GM21717 (cell line): ENCODE data around the gene IDI2.
A peak's percentile ranks its signal among the peaks of the same experiment; 100 is the strongest.
"Not testable (repeated sequence)": the region's sequence is repeated elsewhere in the genome, so short reads cannot be mapped to it uniquely, and the experiment has no call there.

ENCODE experiments used
- ATAC-seq: cut with Tn5 transposase; IDR thresholded peaks from one replicate; pipeline ENCODE4 v1.9.1; 2021; ENCODE audit warnings: mild to moderate bottlenecking, moderate library complexity; ENCODE audit not compliant: unreplicated experiment

Gene IDI2

DNA sequence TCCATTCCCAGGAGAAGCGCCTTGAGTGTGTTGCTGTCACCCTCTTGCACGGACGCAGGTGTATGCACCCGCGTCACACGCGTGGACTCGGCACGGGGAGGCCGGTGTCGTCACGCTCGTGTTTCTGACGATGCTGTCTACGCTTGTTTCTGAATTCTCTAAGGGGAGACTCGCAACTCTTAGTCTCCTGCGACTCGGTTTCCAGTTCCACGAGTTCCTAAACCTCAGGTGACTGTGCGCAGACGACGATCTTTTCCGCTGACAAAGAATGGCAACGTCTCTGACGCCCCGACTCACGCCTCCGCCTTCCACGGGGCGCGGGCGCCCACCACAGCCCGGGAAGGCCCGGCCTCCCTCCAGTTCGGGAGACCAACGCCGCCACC is 22.7 kb upstream of the IDI2 start:
- peak; percentile 13 for ATAC-seq

DNA sequence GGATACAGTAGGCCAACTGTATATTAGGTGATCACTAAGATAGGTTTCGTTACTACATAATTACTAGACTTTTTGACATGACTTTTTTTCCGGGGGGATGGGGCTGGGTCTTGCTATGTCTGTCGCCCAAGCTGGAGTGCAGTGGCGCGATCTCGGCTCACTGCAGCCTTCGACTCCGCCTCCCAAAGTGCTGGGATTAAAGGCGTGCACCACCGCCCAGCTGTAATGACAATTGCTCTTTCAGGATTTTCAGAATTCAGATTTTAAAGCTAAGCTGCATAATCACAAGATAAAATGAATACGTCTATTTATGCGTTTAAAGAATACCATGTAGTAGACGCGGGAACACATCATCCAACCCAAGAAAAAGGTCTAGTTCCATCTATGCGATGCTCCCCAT is 22.3 kb upstream of the IDI2 start:
- ATAC-seq = no peak

DNA sequence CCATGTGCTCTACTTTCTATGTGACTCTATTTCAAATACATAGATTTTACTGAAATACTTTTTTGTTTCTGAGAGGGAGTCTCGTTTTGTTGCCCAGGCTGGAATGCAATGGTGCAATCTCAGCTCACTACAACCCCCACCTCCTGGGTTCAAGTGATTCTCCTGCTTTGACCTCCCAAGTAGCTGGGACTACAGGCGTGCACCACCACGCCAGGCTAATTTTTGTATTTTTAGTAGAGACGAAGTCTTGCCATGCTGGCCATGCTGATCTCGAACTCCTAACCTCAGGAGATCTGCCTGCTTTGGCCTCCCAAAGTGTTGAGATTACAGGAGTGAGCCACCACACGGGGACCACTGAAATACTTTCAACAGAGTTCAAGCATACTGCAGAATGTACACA is 19.8 kb upstream of the IDI2 start:
- ATAC-seq = no peak

GRCh38 chr10:1044964-1045363 is 19.3 kb upstream of the IDI2 start:
- no peak for ATAC-seq

DNA sequence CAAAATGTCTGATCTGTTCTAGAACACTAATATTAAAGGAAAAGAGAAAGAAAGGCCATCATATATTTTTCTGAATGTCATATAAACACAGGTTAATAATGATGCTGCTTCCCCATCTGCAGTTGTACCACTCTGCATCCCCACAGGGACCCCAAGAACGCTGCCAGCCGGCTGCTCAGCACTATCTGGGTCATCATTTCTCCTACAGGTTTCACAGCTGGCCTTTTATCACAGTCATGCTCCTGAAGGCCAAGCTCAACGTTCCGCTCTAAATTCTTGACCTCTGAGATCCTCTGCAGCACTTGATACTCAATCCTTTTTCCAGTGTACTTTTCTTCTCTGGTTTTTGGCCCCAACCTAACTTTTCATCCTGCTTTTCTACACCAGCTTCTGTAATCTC is 18.5 kb upstream of the IDI2 start:
- no peak for ATAC-seq

- ATAC-seq = peak; percentile 42
Observed at GRCh38 chr10:1043532-1043995, 17.9 kb upstream of the IDI2 start.

DNA sequence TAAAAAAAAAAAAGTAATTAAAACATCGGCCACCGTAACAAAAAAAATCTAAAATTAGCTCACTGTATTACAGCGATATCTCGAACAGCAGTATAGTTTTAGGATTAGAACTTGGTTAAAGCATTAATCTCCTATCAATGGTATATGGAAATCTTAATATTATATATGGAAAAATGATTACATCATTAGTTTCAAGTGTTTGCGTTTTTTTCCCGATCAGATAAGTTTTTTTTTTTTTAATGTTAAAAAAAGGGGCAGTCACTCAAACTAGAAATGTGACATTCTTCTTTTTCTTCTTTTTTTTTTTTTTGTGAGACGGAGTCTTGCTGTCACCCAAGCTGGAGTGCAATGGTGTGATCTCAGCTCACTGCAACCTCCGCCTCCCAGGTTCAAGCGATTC is 15.9 kb upstream of the IDI2 start:
- ATAC-seq = no peak

- ATAC-seq = no peak
Observed at GRCh38 chr10:1040133-1040532, 14.5 kb upstream of the IDI2 start.

GRCh38 chr10:1038769-1039168 is 13.1 kb upstream of the IDI2 start:
- ATAC-seq = not testable (repeated sequence)

GRCh38 chr10:1037098-1037497 is 11.4 kb upstream of the IDI2 start:
- ATAC-seq = no peak

- ATAC-seq = no peak
Observed at GRCh38 chr10:1036341-1036791, 10.7 kb upstream of the IDI2 start.

GRCh38 chr10:1035201-1035600 is 9.5 kb upstream of the IDI2 start:
- no peak for ATAC-seq

DNA sequence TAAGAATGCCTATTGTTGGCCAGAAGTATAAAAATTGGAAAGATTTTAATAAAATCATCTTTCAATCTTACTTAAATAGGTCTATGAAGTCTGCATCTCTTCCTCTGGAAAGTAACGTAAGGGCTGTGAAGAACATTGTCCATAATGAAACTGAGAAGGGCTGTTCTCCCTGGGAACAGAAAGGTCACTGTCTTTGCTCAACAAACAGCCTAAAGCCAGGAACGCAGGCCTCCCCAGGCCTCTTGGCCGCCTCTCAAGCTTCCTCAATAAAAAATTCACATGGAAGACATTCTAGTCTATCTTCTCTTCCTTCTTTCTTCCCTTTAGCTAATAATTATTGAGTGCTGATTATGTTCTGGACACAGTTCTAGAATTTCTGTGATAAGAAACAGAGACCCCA is 9.1 kb upstream of the IDI2 start:
- no peak for ATAC-seq

DNA sequence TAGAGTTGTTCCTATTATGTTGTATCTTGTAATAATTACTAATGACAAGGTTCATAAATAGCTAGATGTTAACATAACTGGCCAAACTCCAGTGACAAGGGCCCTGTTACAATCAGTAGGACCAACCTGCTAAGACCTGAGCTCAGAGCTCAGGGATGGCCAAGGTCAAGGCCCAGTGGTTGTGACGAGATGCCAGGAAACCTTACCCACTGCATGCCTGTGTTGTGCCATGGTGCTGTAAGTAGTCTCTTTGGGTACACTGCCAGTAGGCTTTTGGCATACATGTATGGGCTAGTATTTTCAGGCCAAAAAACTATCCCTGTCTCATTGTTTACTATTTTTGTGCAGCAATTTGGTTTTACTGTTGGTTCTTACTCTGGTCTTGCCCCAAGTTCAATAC is 7.9 kb upstream of the IDI2 start:
- ATAC-seq = no peak

- ATAC-seq = no peak
Observed at GRCh38 chr10:1029838-1030237, 4.2 kb upstream of the IDI2 start.

DNA sequence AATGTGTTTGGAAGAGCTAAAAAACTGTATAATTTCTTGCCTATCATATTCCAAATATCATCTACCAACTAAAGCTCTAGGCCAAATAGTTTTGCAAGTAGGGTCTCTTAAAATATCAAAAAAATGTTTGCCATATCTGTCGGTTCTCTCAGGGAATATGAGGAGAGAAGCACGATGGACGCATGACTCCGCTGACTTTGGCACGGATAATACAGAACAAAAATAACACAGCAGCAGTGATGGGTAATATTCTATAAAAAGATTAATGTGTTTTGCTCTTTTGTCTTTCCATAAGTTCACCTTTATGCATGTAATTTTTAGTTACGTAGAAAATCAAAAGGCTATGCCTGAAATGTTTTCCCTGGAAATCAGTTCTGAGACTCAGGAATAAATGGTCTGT is 919 bp upstream of the IDI2 start:
- no peak for ATAC-seq

- ATAC-seq = no peak
Observed at GRCh38 chr10:1024103-1024502, 1.6 kb downstream of the IDI2 start.

DNA sequence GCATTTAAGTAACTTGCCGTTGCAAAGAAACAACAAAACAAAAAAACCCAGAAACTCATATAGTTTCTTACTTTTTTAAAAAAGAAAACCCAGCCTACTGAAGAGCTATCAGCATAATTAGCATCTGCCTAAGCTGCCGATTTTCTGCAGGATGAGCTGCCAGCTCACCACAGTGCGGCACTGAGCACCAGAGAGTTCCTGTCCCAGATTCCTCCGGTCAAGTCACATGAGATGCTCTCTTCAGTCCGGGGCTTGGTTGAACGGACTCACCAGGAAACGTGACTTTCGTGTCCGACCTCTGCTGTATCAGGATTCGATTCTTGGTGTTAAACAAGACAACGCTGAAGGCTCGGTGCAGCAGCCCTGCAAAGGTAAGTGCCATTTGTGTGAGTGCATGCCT is 3.2 kb downstream of the IDI2 start:
- no peak for ATAC-seq

DNA sequence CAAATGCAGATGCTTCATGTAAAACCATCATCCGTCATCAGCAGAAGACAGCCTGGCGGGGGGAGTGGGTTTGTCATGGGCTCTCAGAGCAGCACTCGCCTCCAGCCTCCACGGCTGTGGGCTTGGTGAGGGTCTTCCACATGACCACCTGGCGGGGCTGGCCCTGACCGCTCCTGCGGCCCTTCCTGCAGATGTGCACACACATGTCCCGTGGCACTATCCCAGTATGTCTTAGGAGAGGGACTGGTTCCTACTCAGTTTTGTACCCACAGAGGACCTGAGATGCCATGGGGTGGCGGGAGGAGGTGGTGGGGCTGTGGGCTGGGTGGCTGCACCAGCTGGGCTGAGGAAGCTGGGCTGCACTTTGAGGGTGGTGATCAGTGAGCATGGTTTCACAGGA is 4.7 kb downstream of the IDI2 start:
- ATAC-seq = no peak

DNA sequence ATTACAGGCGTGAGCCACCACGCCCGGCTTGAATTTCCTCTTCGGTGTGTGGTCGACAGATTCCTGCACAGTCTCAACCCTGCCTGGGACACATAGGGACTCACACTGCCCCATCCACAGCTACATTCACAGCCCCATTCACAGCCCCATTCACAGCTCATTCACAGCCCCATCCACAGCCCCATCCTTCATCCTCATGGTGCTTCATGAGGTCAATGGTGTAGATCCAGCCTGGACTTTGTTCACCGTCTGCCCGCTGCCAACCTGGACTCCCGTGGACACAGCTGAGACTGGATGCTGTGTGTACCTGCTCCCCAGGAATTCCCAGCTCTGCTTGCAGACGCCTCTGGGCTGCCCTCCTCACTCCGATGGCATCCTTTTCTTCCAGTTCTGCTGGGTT is 5.2 kb downstream of the IDI2 start:
- no peak for ATAC-seq

- no peak for ATAC-seq
Observed at GRCh38 chr10:1019362-1019761, 6.3 kb downstream of the IDI2 start.

DNA sequence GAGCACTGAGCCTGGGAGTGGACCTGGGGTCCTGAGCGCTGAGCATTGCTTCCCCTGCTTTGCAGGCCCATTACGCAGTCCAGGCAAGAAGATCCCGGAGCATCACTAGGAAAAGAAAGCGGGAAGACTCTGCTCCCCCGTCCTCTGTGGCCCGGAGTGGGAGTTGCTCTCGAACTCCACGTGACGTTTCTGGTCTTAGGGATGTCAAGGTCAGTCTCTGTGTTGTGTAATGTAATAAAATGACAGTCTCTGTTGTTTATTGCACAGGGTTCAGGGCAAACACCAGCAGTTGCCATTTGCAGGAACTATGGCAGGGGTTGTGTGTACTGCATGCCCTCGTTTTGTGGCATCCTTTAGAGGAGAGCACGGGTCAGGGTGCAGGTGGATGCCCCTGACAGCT is 10.0 kb downstream of the IDI2 start:
- no peak for ATAC-seq

- ATAC-seq = no peak
Observed at GRCh38 chr10:1011696-1012095, 14.0 kb downstream of the IDI2 start.

- no peak for ATAC-seq
Observed at GRCh38 chr10:1010703-1011102, 15.0 kb downstream of the IDI2 start.
